Measurements from ENCODE around the gene ZNF614.
"Not testable (repeated sequence)": the region's sequence is repeated elsewhere in the genome, so short reads cannot be mapped to it uniquely, and the experiment has no call there.

ZNF614 gene

DNA sequence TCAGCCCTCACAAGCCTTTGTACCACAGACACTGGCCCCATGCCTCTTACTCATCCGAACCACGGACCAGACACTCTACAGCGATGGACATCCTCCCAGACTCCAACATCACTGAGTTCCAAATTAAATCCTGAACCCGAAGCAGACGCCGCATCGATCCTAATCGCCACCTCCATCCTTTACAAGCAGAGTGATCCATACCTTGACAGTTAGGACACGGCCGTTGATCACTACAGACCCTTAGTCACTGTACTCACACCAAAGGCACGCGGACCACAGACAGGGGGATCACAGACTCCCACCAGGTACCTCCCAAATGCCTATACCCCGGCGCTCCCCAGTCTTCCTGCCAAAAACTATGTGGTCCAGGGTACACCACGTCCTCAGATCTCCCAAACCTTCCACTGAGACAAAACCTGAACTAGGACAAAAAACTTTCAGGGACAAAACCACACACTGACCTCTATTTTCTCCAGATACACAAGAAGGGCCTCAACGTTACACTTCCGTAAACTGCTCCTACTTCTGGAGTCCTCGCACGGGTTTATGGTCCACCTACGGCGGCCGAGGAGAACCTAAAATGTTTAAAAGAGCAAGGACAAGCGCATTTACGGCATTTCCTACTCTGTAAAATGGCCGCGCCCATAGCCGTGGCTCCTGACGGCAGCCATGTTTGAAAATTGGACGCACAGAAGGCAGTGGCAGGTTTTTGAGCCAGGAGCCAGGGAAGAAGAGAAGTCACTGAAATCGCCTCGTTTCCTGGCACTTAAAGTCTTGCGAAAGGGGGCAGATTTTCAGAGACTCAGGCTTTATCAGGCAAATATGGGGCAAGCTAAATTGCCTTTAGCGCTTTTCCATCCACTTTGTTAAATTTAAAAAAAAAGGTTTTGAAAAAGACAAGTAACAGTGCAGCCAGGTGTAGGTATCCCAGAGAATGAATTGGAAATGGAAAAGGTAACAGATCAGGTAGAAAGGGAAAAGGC, 41.6 kb downstream of the ZNF614 start, which contains the start of gene ZNF350:
Gene ZNF350 (minus strand): TSS at position 532 of the 983 bp plus-strand sequence. CDS start 12,480 bp downstream, outside the sequence.
- peak; percentile 96 for DNase-seq

DNA sequence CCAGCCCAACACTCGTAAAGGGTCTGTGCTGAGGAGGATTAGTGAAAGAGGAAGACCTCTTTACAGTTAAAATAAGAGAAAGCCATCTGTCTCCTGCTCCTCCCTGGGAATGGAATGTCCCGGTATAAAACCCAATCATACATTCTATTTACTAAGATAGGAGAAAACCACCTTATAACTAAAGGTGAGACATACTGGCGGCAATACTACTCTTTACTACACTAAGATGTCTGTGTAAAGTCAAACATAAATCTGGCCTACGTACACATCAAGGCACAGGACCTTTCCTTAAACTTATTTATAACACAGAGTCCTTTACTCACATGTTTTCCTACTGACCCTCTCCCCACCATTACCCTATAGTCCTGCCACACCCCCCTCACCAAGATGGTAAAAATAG, 44.8 kb downstream of the ZNF614 start:
- no peak for DNase-seq

- not testable (repeated sequence) for DNase-seq
Measured at GRCh38 chr19:51980926-51981325, 47.3 kb downstream of the ZNF614 start.

- no peak for DNase-seq
Measured at GRCh38 chr19:51980116-51980736, 48.0 kb downstream of the ZNF614 start.

GRCh38 chr19:51978882-51979281, 49.3 kb downstream of the ZNF614 start:
- DNase-seq: no peak

DNA sequence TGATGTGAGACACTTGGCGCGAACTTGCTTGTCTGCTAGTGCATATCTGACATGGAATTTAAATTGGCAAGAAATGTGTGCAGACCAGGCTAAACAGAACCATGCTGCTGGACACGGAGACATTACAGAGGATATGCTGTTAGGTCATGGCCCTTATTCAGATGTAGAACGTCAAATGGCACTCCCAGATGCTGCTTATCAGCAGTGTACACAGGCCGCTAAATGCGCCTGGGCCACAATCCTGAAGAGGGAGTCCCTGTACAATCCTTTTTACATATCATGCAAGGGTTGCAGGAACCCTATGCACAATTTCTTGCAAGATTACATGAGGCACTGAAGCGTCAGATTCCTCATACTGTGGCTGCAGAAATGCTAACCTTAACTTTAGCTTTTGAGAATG, 50.8 kb downstream of the ZNF614 start:
- DNase-seq: no peak

- DNase-seq: no peak
Measured at GRCh38 chr19:51976852-51977251, 51.3 kb downstream of the ZNF614 start.

GRCh38 chr19:51975787-51976186, 52.4 kb downstream of the ZNF614 start:
- DNase-seq: not testable (repeated sequence)

DNA sequence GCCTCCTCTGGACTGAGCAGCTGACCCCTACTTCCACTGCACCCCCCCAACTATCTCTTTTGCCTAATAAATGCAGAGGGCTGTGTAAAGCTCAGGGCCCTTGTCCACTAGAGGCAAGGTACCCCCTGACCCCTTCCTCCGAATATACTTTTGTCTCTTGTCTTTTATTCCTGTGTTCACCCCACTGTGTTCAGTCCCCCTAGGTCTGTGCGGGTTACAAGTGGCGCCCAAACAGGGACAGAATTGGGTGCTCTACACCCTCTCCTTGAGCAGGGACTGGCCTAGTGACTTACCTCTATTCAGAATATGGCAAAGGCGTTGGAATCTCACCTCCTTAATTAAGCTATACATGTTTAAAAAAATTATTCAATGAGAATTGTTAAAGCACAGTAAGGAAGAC, 56.6 kb downstream of the ZNF614 start:
- DNase-seq: no peak

DNA sequence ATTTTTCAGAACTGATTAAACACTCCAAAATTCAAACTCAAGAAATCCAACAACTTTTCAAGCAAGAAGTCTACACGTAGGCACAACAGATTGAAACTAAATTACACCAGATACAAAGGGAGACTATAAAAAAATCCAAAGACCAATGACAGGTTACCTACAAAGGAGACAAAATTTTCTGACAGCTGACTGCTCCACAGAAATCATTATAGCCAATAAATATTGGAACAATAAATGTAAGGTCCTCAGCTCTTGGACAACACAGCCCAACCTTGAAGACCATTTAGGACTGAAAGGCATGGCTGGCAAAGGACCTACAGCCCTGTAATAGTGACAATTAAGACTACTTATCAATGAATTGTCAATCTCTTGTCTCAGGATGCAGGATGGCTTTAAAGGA, 57.5 kb downstream of the ZNF614 start:
- DNase-seq: no peak

GRCh38 chr19:51965583-51965982, 62.6 kb downstream of the ZNF614 start:
- DNase-seq: no peak

Measured in NCI-H1105 treated with DMSO at 0.1 percent for 48 hours (cell line).